ENCODE data around the gene LRRC73. TPM values are rescaled to one million over a fixed set of nuclear protein-coding genes. Genes with fewer than 3 reads are reported as not detected.

LRRC73 gene
- total RNA-seq, 2 experiments from 2014 or later: 0.45 to 0.52 TPM

DNA sequence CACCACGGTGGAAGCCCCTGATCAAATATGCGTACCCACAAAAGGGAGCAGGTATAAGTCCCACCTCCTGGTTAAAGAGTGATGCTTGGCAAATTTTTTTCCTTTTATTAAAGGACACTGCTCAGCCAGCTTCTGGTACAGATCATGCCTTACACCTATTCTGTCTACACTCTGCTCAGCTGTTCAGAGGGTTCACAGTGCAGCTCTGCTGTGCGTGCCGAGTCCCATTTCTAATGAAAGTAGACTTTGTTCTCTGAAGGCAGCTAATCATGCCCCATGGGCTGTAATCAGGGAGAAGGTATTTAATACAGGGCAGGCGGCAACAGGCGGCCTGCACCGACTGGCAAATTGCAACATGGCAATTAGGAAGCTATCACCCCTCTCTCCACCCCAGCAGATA lies 16.3 kb downstream of the LRRC73 start:
- CTCF ChIA-PET: interaction anchor here (0.5 to 2.4 kb wide), 2 partner anchors 13 to 96 kb away, joined by 4 to 6 read pairs; no protein-coding TSS in a partner anchor
- Mint-ChIP-seq H3K36me3 (ENCODE audit: low read depth) (peaks cover 29% of the 10 kb centered on the region), H3K4me1 (ENCODE audit: low read depth) (peaks cover 40% of the 10 kb centered on the region)

DNA sequence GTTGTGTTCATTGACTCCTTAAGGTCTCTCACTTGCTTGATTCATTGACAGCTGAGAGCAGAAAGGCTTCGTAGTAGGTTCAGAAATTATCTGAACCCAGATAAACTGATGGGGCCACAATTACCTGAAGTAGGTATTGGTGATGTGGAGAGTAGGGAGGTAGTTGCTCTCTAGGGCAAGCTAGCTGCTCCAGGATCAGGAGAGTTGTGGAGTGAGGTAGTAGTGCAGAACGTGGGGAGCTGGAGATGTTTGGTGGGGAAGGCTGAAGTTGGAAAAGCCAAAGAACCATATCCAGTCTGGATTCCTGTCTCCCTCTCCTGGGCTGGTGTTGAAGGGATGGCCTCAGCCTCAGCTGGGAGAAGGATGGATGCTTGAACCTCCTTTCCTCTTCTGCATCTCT lies 16.9 kb downstream of the LRRC73 start:
- intact Hi-C loops (cut with DNase I, micrococcal nuclease): no loop called here
- H3K4me3 ChIP-seq (ENCODE audit: low read length): no peak overlapping the region
- Mint-ChIP-seq H3K36me3 (ENCODE audit: low read depth) (peaks cover 27% of the 10 kb centered on the region), H3K27ac (peak overlapping the region; percentile 55), H3K27me3 (no peaks in the 10 kb centered on the region), H3K4me3 (peak overlapping the region; percentile 20), H3K4me1 (ENCODE audit: low read depth) (peaks cover 40% of the 10 kb centered on the region), H3K9me3 (no peaks in the 10 kb centered on the region)
- no peak for DNase-seq
- H3K9me3 ChIP-seq (ENCODE audit: control insufficient read depth in 1 of 2, insufficient read depth in 1 of 2, low read length in 2 of 2): no peaks in the 10 kb centered on the region
- ATAC-seq (ENCODE audit: poor library complexity): no peak
- TF ChIP-seq, protein P1, sequence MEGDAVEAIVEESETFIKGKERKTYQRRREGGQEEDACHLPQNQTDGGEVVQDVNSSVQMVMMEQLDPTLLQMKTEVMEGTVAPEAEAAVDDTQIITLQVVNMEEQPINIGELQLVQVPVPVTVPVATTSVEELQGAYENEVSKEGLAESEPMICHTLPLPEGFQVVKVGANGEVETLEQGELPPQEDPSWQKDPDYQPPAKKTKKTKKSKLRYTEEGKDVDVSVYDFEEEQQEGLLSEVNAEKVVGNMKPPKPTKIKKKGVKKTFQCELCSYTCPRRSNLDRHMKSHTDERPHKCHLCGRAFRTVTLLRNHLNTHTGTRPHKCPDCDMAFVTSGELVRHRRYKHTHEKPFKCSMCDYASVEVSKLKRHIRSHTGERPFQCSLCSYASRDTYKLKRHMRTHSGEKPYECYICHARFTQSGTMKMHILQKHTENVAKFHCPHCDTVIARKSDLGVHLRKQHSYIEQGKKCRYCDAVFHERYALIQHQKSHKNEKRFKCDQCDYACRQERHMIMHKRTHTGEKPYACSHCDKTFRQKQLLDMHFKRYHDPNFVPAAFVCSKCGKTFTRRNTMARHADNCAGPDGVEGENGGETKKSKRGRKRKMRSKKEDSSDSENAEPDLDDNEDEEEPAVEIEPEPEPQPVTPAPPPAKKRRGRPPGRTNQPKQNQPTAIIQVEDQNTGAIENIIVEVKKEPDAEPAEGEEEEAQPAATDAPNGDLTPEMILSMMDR (IDR thresholded peaks at IDR 0.05): no peak
- H3K36me3 ChIP-seq (ENCODE audit: insufficient read depth, low read length): peaks cover 25% of the 10 kb centered on the region
- no peak overlapping the region for H3K27ac ChIP-seq (ENCODE audit: low read depth in 1 of 2, low read length in 2 of 2)
- ChIA-PET CTCF (interaction anchor here (2.4 kb wide), 1 partner anchor 13 kb away, joined by 6 read pairs; no protein-coding TSS in a partner anchor), POLR2A (interaction anchor here (1.0 kb wide), 1 partner anchor 20 kb away, joined by 3 read pairs; no protein-coding TSS in a partner anchor)
- H3K4me1 ChIP-seq (ENCODE audit: insufficient read depth, low read length): peaks cover 33% of the 10 kb centered on the region
- H3K27me3 ChIP-seq (ENCODE audit: control insufficient read depth in 1 of 2, insufficient read depth in 2 of 2, low read length in 2 of 2): no peaks in the 10 kb centered on the region

More for the DNA sequence above, 16.3 kb downstream of the LRRC73 start:
- POLR2A ChIA-PET: interaction anchor here (1.0 to 1.8 kb wide), 2 partner anchors 16 to 20 kb away, joined by 3 to 13 read pairs; partner anchors contain the start of gene TJAP1
- Histone ChIP-seq H3K27ac (ENCODE audit: low read depth in 1 of 2, low read length in 2 of 2) (no peak overlapping the region), H3K9me3 (ENCODE audit: control insufficient read depth in 1 of 2, insufficient read depth in 1 of 2, low read length in 2 of 2) (no peaks in the 10 kb centered on the region), H3K4me3 (ENCODE audit: low read length) (no peak overlapping the region), H3K36me3 (ENCODE audit: insufficient read depth, low read length) (peaks cover 27% of the 10 kb centered on the region), H3K4me1 (ENCODE audit: insufficient read depth, low read length) (peaks cover 30% of the 10 kb centered on the region), H3K27me3 (ENCODE audit: control insufficient read depth in 1 of 2, insufficient read depth in 2 of 2, low read length in 2 of 2) (no peaks in the 10 kb centered on the region)
- Mint-ChIP-seq H3K4me3 (no peak overlapping the region), H3K9me3 (no peaks in the 10 kb centered on the region), H3K27ac (peak overlapping the region; percentile 39), H3K27me3 (no peaks in the 10 kb centered on the region)
- TF ChIP-seq, protein P1 (IDR thresholded peaks at IDR 0.05): no peak
- ATAC-seq (ENCODE audit: poor library complexity): no peak
- no peak for DNase-seq
- intact Hi-C loops (cut with DNase I, micrococcal nuclease): no loop called here

DNA sequence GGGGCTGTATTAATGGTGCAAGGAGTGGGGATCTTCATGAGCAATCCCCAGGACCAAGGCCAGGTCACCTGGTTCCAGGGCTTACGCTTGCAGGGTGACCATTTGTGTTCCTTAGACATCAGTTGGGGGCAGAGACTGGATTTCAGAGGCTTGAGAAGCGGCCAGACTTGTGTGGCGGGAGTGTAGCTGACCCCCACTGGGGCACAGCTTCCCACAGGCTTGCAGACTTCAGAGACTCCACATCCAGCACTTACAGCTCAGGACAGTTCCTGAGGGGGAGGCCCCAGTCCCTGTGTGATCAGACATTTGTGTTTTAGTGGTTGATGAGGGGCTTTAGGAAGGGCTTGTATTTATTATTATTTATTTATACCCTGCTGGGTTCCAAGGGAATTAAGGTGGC lies 17.5 kb downstream of the LRRC73 start:
- Histone ChIP-seq H3K9me3 (ENCODE audit: control insufficient read depth in 1 of 2, insufficient read depth in 1 of 2, low read length in 2 of 2) (no peaks in the 10 kb centered on the region), H3K27me3 (ENCODE audit: control insufficient read depth in 1 of 2, insufficient read depth in 2 of 2, low read length in 2 of 2) (no peaks in the 10 kb centered on the region), H3K4me3 (ENCODE audit: low read length) (no peak overlapping the region), H3K36me3 (ENCODE audit: insufficient read depth, low read length) (peaks cover 19% of the 10 kb centered on the region), H3K27ac (ENCODE audit: low read depth in 1 of 2, low read length in 2 of 2) (no peak overlapping the region), H3K4me1 (ENCODE audit: insufficient read depth, low read length) (peaks cover 33% of the 10 kb centered on the region)
- Mint-ChIP-seq H3K4me1 (ENCODE audit: low read depth) (peaks cover 40% of the 10 kb centered on the region), H3K9me3 (no peaks in the 10 kb centered on the region), H3K4me3 (no peak overlapping the region), H3K27ac (peak overlapping the region; percentile 55), H3K27me3 (no peaks in the 10 kb centered on the region), H3K36me3 (ENCODE audit: low read depth) (peaks cover 26% of the 10 kb centered on the region)
- intact Hi-C loops (cut with DNase I, micrococcal nuclease): no loop called here
- DNase-seq: no peak
- ChIA-PET POLR2A (no interaction called here), CTCF (interaction anchor here (2.4 kb wide), 1 partner anchor 14 kb away, joined by 6 read pairs; no protein-coding TSS in a partner anchor)
- no peak for ATAC-seq (ENCODE audit: poor library complexity)
- TF ChIP-seq, protein P1 (IDR thresholded peaks at IDR 0.05): no peak

Data from CD4-positive, alpha-beta T cell (primary cell).